Measurements from ENCODE around the gene SSTR4. TPM values are rescaled to one million over a fixed set of nuclear protein-coding genes. Genes with fewer than 3 reads are reported as not detected.

SSTR4 gene
- total RNA-seq, 1 donor from 2014 or later, result not detected

DNA sequence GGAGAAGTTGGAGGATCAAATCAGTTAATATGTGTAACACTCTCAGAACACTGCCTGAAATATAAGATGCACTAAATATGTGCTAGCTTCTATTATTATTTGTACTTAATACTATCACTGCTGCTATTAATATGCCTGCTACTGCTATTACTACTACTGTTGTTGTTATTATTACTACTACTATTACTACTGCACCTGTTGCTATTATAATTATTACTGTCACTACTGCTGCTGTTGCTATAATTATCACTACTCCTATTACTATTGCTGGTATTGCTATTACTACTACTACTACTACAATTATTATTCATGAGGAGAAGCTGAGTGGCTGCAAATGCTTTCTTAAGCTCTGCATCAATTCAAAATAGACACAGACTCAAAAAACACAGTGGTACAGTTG lies 16.7 kb upstream of the SSTR4 start:
- no peak for DNase-seq
- no peak overlapping the region for H3K4me3 Mint-ChIP-seq (ENCODE audit: unreplicated experiment)
- no peaks in the 10 kb centered on the region for H3K9me3 Mint-ChIP-seq (ENCODE audit: unreplicated experiment)
- H3K4me1 Mint-ChIP-seq (ENCODE audit: low read depth, unreplicated experiment), result no peaks in the 10 kb centered on the region
- H3K36me3 Mint-ChIP-seq (ENCODE audit: unreplicated experiment), result no peaks in the 10 kb centered on the region
- H3K27ac Mint-ChIP-seq (ENCODE audit: unreplicated experiment), result no peak overlapping the region
- peaks cover 1% of the 10 kb centered on the region for H3K27me3 Mint-ChIP-seq (ENCODE audit: unreplicated experiment)
- TF ChIP-seq, protein P1, sequence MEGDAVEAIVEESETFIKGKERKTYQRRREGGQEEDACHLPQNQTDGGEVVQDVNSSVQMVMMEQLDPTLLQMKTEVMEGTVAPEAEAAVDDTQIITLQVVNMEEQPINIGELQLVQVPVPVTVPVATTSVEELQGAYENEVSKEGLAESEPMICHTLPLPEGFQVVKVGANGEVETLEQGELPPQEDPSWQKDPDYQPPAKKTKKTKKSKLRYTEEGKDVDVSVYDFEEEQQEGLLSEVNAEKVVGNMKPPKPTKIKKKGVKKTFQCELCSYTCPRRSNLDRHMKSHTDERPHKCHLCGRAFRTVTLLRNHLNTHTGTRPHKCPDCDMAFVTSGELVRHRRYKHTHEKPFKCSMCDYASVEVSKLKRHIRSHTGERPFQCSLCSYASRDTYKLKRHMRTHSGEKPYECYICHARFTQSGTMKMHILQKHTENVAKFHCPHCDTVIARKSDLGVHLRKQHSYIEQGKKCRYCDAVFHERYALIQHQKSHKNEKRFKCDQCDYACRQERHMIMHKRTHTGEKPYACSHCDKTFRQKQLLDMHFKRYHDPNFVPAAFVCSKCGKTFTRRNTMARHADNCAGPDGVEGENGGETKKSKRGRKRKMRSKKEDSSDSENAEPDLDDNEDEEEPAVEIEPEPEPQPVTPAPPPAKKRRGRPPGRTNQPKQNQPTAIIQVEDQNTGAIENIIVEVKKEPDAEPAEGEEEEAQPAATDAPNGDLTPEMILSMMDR (IDR thresholded peaks at IDR 0.05; ENCODE audit: partially characterized antibody, unreplicated experiment), result no peak

DNA sequence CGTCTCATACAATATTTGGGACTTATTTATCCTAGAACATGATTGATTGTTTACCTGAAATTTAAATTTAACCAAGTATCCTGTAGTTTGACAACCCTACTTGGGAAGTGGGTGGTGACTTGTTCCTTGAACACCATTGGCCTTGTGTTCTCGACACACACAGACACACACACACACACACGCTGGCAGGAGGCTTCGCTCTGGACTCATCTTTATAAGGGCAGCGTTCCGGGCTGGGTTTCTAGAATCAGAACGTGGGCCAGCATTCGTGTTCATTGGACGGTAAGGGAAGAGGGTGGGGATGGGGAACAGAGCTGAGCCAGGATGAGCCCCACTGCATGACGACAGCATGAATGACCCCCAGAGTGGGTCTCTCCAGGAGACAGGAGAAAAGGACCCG lies 16.2 kb upstream of the SSTR4 start:
- Mint-ChIP-seq H3K4me1 (ENCODE audit: low read depth, unreplicated experiment) (no peaks in the 10 kb centered on the region), H3K36me3 (ENCODE audit: unreplicated experiment) (no peaks in the 10 kb centered on the region), H3K4me3 (ENCODE audit: unreplicated experiment) (no peak overlapping the region), H3K9me3 (ENCODE audit: unreplicated experiment) (no peaks in the 10 kb centered on the region), H3K27ac (ENCODE audit: unreplicated experiment) (no peak overlapping the region), H3K27me3 (ENCODE audit: unreplicated experiment) (peaks cover 1% of the 10 kb centered on the region)
- DNase-seq, result no peak
- TF ChIP-seq, protein P1 (IDR thresholded peaks at IDR 0.05; ENCODE audit: partially characterized antibody, unreplicated experiment), result no peak

DNA sequence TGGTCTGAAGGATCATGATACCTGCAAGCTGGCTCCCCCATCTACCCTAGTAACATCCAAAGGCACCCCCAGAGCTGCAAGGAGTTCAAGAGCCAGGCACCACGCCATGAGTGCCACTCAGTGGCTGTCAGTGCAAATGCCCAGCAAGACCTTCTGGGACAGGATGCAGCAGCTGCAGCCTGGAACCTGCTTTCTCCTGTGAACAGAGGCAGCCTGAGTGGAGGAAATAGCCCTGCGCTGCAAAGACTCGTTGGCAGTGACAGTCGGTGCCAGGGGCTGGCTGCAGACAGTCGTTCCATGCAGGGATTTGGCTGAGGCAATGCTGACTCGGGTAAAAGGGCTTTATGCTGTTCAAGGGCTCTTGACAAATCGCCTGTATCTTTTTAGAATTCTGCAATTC lies 15.7 kb upstream of the SSTR4 start:
- no peaks in the 10 kb centered on the region for H3K36me3 Mint-ChIP-seq (ENCODE audit: unreplicated experiment)
- no peaks in the 10 kb centered on the region for H3K4me1 Mint-ChIP-seq (ENCODE audit: low read depth, unreplicated experiment)
- H3K9me3 Mint-ChIP-seq (ENCODE audit: unreplicated experiment), result no peaks in the 10 kb centered on the region
- TF ChIP-seq, protein P1 (IDR thresholded peaks at IDR 0.05; ENCODE audit: partially characterized antibody, unreplicated experiment), result no peak
- no peak for DNase-seq
- no peak overlapping the region for H3K4me3 Mint-ChIP-seq (ENCODE audit: unreplicated experiment)
- H3K27ac Mint-ChIP-seq (ENCODE audit: unreplicated experiment), result no peak overlapping the region
- H3K27me3 Mint-ChIP-seq (ENCODE audit: unreplicated experiment), result peaks cover 1% of the 10 kb centered on the region

DNA sequence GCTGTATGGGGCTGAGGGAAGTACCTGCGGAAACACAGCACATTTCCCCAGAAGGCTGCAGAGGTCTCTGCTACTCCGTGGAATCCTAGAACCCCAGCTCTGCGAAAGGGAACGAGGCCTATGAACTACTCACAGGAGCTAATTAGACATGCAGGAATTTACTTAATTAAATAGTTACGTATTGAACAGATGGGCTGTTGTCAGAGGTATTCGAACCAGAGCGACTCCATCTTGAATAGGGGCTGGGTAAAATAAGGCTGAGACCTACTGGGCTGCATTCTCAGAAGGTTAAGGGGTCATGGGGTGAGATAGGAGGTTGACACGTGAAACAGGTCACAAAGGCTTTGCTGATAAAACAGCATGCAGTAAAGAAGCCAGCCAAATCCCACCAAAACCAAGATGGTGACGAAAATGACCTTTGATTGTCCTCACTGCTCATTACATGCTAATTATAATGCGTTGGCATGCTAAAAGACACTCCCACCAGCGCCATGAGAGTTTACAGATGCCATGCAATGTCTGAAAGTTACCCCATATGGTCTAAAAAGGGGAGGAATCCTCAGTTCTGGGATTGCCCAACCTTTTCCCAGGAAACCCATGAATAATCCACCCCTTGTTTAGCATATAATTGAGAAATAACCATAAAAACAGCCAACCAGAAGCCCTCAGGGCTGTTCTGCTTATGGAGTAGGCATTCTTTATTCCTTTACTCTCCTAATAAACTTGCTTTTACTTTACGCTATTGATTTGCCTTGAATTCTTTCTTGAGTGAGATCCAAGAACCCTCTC lies 14.7 kb upstream of the SSTR4 start:
- H3K27ac Mint-ChIP-seq (ENCODE audit: unreplicated experiment), result no peak overlapping the region
- no peaks in the 10 kb centered on the region for H3K36me3 Mint-ChIP-seq (ENCODE audit: unreplicated experiment)
- no peak for DNase-seq
- no peaks in the 10 kb centered on the region for H3K4me1 Mint-ChIP-seq (ENCODE audit: low read depth, unreplicated experiment)
- H3K4me3 Mint-ChIP-seq (ENCODE audit: unreplicated experiment), result no peak overlapping the region
- TF ChIP-seq, protein P1 (IDR thresholded peaks at IDR 0.05; ENCODE audit: partially characterized antibody, unreplicated experiment), result no peak
- H3K9me3 Mint-ChIP-seq (ENCODE audit: unreplicated experiment), result no peaks in the 10 kb centered on the region
- peaks cover 1% of the 10 kb centered on the region for H3K27me3 Mint-ChIP-seq (ENCODE audit: unreplicated experiment)

DNA sequence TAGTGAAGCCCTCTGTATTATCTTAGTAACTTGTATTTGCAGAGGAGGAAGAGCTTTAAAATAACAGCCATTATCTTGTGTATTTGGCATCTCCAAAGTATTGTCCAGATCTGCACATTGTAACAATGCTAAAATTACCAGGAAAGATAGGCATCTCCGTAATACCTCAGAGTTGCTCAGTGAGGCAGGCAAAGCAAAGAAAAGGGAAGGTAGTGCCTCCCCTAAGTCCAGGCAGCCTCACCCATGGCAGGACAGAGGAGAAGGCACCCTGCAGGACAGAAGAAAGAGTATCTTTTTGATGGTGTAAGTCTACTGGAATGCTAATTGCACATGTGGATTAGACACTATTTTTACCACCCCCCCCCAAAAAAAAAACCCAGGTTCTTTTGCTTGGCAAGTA lies 13.6 kb upstream of the SSTR4 start:
- no peak overlapping the region for H3K27ac Mint-ChIP-seq (ENCODE audit: unreplicated experiment)

More for the DNA sequence above, 13.6 kb upstream of the SSTR4 start:
- H3K36me3 Mint-ChIP-seq (ENCODE audit: unreplicated experiment), result no peaks in the 10 kb centered on the region
- H3K4me3 Mint-ChIP-seq (ENCODE audit: unreplicated experiment), result no peak overlapping the region
- TF ChIP-seq, protein P1 (IDR thresholded peaks at IDR 0.05; ENCODE audit: partially characterized antibody, unreplicated experiment), result no peak
- no peaks in the 10 kb centered on the region for H3K27me3 Mint-ChIP-seq (ENCODE audit: unreplicated experiment)
- no peak for DNase-seq
- H3K9me3 Mint-ChIP-seq (ENCODE audit: unreplicated experiment), result no peaks in the 10 kb centered on the region
- no peaks in the 10 kb centered on the region for H3K4me1 Mint-ChIP-seq (ENCODE audit: low read depth, unreplicated experiment)

All from glutamatergic neuron (in vitro differentiated cells).